Activated CD4-positive, alpha-beta T cell treated with anti-CD3 and anti-CD28 coated beads, Interleukin-2, Interleukin-6, amounts not matched to agents 100 ng/mL and 50 ng/mL, durations not matched to agents 16 hours and 8 hours (primary cell): ENCODE results near the gene SNAI3.

Experiments used
- DNase-seq: peaks from one replicate; pipeline ENCODE4 v3.0.0-alpha.2; 2020

SNAI3 gene

GRCh38 chr16:88721236-88721635, 34.9 kb upstream of the SNAI3 start:
- no peak for DNase-seq

DNA sequence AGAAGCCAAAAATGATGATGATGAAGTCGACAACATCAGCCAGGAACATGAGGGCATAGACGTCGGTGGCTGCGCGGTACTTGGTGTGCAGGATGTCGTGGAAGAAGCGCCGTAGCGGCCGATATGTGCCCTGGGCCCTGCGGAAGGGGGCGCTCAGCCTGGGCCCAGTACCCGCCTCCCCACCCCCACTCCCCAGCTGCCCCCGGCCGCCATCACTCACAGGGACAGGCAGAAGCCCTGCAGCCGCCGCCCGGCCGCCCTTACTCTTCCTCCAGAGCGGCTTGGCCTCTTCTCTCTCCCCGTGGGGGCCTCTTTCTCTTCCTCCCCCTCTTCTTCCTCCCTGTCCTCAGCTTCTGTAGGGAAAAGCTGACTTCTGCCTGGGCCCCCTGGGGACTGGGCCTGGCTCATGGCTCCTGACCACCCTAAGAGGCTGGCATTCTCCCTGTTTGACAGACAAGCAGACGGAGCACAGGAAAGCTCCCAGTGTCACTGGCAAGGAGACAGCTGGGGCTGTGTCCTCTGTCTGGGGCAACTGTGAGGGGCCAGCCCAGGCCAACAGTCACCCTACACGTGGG, 34.2 kb upstream of the SNAI3 start:
- no peak for DNase-seq

DNA sequence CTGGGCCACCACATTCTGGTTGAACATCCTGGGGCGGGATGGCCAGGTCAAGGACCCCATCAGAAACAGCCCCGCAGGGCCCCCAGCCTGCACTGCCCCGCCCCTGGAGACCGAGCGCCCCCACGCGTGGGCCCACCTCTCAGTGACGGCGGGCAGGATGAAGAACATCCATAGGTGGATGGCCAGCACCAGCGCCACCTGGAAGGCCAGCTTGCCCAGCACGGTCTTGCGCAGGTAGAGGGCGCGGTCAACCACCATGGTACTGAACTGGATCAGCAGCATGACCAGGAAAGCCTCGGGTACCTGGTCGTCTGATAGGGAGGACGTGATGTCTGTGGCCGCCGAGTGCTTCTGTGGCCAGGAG, 33.6 kb upstream of the SNAI3 start:
- DNase-seq = no peak

DNA sequence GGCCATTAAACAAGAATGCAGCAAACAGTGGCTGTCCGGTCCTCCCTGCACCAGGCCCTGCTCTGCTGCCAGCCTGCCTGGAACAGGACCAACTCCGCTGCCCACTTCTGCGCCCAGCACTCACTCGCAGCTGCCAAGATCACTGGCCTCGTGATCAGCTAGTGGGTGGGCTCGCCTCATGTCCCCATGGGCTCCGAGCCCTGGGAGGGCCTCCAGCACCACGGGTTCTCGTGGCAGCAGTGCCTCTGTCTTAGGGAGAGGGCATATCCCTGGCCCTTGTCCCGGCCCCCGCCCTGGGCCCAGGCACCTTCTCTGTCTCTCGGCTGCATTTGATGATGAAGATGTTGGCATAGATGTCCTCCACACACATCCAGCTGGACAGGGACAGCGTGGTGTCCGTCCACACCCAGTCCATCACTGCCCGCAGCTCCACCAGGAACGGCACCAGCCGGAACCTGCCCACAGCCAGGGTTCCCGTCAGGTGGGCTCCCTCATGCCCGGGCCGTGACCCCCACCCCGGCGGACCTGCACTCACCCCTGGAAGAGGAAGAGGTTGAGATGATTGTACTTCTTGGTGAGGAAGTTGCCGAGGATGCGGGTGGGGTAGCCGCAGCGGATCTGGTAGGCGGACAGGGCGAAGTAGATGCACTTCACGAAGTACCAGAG, 33.1 kb upstream of the SNAI3 start:
- DNase-seq = no peak

GRCh38 chr16:88718178-88718577, 31.9 kb upstream of the SNAI3 start:
- no peak for DNase-seq

DNA sequence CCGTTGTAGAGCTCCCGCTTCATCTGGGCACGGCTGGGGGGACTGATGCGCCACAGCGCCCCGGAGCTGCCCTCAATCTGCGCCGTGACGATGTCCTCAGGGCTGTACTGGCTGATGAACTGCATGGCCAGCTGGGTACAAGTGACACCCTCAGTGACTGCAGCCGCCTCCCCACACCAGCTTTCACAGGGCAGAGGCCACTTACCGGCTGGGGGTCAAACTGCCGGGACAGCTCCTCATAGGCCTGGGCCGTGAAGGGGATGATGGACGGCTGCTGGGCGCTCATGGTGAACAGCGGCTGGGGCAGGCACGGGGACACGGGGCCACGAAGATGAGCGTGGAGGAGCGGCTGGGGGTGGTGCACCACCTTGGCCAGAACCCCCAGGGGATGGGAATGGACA, 30.3 kb upstream of the SNAI3 start:
- no peak for DNase-seq

GRCh38 chr16:88716201-88716600, 29.9 kb upstream of the SNAI3 start:
- no peak for DNase-seq

- DNase-seq = no peak
Observed at GRCh38 chr16:88715312-88716190, 29.2 kb upstream of the SNAI3 start.

GRCh38 chr16:88714420-88715302, 28.4 kb upstream of the SNAI3 start:
- DNase-seq = no peak

DNA sequence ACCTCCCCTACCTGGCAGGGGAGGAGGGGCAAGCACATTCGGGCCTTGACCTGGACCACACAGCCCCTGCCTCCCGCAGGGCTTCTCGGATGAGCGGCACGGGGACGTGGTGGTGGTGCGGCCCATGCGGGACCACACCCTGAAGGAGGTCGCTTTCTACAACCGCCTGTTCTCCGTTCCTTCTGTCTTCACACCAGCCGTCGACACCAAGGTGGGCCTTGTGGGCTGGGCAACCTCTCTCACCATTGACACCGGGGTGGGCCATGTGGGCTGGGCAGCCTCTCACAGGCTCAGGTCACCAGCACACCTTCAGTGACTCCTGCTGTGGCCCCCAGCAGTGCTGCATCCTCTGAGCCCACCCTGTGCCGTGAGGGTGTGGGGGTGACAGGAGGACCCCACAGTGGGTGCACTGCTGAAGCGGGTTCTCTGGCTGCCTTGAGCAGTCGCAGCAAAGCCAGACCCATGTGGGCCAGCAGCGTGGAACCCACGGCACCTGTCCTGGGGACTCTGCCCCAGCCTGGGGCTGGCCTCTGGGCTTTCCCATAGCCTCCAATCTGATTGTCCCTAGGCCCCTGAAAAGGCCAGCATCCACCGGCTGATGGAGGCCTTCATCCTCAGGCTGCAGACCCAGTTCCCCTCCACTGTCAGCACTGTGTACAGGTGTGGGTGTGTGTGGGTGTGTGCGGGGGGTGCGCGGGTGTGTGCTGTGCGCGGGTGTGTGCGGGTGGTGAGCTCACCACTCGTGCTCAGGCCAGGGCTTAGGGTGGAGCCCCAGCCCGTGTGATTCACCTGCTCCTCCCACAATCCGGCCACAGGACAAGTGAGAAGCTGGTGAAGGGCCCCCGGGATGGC, 27.5 kb upstream of the SNAI3 start:
- no peak for DNase-seq

- no peak for DNase-seq
Observed at GRCh38 chr16:88713054-88713453, 26.7 kb upstream of the SNAI3 start.

DNA sequence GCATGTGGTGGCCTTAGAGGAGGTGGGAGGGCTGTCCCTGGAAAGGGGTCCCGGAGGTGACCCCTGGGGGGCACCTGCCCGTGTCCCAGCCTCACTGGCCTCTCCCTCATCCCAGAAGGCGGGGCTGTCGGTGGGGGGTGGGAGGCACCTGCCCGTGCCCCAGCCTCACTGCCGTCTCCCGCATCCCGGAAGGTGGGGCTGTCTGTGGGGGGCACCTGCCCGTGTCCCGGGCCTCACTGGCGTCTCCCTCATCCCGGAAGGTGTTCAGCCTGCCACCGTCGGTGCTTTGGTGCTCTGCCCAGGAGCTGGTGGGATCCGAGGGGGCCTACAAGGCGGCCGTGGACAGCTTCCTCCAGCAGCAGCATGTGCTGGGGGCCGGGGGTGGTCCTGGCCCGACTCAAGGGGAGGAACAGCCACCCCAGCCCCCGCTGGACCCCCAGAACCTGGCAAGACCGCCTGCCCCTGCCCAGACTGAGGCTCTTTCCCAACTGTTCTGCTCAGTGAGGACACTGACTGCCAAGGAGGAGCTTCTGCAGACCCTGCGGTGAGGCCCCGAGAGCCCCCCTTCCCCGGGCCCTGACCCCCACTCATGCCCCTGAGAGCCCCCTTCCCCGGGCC, 26.2 kb upstream of the SNAI3 start:
- no peak for DNase-seq

GRCh38 chr16:88711750-88712340, 25.5 kb upstream of the SNAI3 start:
- no peak for DNase-seq

- DNase-seq = no peak
Observed at GRCh38 chr16:88710556-88710955, 24.2 kb upstream of the SNAI3 start.

DNA sequence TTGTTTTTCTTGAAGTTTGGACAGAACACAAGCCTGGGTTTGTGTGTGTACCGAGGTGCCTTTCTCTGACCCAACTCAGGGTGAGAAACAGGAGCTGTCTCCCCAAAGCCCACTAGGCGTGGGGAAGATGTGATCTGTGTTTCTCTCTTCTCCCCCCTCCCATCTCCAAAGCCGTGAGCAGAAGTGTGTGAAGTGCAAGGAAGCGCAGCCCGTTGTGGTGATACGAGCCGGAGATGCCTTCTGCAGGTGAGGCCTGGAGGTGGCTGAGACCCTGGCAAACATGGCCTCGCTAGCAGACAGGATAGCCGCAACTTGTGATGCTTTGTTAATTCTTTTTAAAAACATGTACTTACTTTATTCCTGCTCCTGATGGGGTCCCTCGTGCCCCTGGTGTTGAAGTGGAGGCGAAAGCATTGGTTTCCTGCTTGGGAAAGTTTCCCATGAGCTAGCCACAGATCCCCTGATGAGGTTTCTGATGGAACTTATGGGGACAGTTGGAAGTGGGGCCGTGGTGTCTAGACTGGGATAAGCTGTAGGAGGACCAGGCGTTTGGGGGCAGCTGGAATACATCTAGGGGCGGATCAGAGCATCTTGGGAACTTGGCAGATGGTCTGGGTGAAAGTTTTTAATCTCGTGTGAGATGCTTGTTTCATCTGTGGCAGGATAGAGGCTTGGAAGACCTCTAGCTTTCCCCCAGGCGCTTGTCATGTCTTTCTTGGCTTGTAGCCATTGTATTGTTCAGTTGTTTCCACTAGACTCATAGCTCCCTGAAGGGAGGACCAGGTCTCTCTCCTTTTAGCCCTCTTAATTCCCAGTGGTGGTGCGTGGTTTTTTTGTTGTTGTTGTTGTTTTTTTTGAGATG, 20.9 kb upstream of the SNAI3 start:
- DNase-seq = no peak

DNA sequence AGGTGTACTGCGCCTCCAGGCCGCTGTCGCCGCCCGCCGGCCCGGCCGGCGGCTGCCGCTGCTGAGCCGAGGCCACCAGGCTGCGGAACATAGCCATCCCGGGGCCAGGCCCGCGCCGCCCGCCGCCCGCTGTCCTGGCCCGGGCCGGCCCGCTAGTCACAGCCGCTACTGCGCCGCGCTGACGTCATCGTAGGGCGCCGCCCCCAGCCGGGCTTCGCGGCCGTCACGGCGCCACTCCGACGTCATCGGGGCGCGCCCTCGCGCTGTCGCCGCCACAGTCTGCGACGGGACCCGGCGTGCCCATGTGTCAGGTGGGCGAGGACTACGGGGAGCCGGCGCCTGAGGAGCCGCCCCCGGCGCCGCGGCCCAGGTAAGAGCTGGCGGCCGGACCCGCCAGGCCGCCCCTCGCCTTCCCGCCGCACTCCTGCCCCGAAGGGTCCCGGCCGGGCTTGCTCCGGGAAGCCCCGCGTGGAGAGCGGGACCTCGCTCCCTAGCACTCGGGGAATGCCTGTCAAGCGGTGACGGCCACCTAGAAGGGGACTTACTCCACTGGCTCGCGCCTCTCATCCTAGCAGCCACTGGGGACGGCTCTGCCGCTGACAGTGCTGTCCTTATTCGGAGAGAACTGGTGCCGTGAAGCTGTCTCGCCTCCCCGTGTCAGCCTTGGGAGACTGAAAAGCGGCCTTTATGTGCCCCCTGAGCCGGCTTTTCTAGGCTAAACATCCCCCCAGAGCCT, 20.1 kb upstream of the SNAI3 start, which contains the start of the genes CTU2 and RNF166:
Gene CTU2, plus strand, starts transcription at position 275 of the 736 bp plus-strand sequence. Its CDS starts 28 bp downstream, at position 303.
Gene RNF166, minus strand, starts transcription at position 180 of the 736 bp plus-strand sequence. Its CDS starts 83 bp downstream, at position 97.
- peak; percentile 96 for DNase-seq

DNA sequence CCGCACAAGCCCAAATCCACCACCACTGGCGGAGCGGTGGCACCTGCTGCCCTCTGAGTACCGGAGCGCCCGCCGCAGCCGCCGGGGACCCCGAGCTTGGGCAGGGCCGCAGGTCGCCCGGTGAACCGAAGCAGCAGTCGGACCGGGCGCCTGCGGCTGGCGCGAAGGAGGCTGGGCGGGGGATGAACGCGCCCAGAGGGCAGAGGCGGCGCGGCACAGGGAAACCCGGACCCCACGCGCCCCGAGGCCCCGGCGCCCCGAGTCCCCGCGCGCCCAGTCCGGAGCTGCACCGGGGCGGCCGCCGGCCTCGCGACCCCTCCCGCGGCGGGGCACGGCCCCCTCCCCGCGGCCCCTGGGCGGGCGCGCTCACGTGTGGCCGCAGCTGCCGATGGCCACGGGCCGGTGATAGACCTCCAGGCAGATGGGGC, 19.5 kb upstream of the SNAI3 start:
- DNase-seq = no peak

DNA sequence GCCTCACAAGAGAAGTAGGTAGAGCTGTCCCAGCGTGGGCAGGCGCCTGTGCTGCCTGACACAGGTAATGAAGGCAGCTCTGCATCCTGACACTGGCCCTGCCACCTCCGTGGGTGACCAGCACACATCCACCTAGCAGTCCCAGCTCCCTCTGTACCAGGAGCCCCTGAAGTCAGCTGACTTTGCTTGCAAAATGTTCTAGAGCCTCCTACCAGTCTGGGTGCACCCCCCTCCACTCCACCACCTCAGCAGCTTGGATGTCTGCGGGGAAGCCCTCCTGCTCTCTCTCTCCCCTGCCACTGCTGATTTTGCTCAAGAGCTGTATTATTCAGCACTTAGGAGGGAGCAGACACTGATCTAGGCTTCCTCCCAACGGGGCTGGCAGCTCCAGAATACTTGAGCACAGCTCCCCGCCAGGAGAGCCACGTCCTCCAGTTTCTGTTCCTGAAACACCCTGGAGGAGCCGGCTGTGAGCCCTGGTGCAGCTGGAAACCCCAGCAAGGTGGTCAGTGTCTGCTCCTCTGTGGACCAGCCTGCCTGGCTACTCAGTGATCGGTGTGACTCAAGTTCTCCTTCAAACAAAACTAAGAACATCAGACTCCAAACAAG, 18.9 kb upstream of the SNAI3 start:
- peak; percentile 41 for DNase-seq
